ENCODE data around the gene TRIM50.
"Not testable (repeated sequence)": the region's sequence is repeated elsewhere in the genome, so short reads cannot be mapped to it uniquely, and the experiment has no call there.

Gene TRIM50

GRCh38 chr7:73364006-73364728 is 36.3 kb upstream of the TRIM50 start:
- Histone ChIP-seq H3K4me3 (no peak overlapping the region), H3K4me2 (0 out of 22 replicates have a peak overlapping the region, but pooled peaks of 1 of the 11 experiments have one; percentile 7), H3K9ac (peak overlapping the region in 1 of 11 experiments; percentile 29; a peak in 1 of 22 replicates), H3K9me3 (replicated peaks in 1 of 11) (peaks cover 0 to 6% (median 0%) of the 10 kb centered on the region in 11 experiments; a peak in 3 of 22 replicates), H4K20me1 (no peaks in the 10 kb centered on the region), H3K27me3 (no peaks in the 10 kb centered on the region; a peak in 1 of 22 replicates), H3K27ac (no peak overlapping the region), H3K4me1 (peaks cover 19 to 42% (median 28%) of the 10 kb centered on the region in 10 experiments), H3K36me3 (no peaks in the 10 kb centered on the region)
- TF ChIP-seq Cebpa-rat (IDR thresholded peaks at IDR 0.05) = no peak

DNA sequence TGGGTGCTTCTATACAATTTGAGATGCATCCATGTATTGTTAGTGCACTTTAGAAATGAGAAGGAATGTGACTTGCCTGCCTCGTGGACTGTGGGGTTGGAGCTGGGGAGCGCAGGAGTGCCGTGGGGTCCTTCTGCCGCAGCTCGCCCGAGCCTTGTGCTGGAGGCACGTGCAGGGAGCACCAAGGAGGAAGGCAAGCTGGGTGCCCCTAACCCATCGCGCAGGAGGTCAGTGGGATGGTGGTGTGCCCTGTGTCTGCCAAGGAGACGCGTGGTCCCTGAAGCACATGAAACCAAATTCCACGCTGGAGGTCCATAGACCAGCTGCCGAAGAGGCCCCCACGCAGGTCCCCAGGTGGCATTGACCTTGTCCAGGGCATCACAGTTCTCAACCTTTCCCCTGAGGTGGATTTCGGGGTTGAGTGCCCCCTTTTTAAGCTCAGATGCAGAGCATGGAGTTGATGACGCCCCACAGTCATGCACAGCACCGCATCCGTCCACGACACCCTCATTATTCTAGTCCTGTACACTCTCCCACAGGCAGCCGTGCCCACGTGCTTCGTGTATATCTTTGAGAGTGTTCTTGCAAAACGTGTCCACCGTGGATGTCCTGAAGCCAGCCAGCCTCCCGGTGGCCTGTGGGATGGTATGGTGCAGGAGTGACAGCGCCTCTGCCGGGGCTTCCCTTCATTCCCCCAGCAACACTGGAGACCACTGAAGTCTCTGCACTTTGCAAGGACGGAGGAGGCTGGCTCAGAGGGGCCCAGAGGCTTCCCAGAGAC is 35.5 kb upstream of the TRIM50 start:
- H3K4me3 ChIP-seq = no peak overlapping the region
- TF ChIP-seq Cebpa-rat (IDR thresholded peaks at IDR 0.05) = no peak
- peaks cover 0 to 6% (median 0%) of the 10 kb centered on the region in 11 experiments; a peak in 3 of 22 replicates for H3K9me3 ChIP-seq (replicated peaks in 1 of 11)
- H3K9ac ChIP-seq = no peak overlapping the region
- H3K27me3 ChIP-seq = no peaks in the 10 kb centered on the region; a peak in 1 of 22 replicates
- H3K4me1 ChIP-seq = peaks cover 24 to 39% (median 30%) of the 10 kb centered on the region in 10 experiments
- no peaks in the 10 kb centered on the region for H3K36me3 ChIP-seq
- H4K20me1 ChIP-seq = no peaks in the 10 kb centered on the region
- H3K27ac ChIP-seq = no peak overlapping the region
- H3K4me2 ChIP-seq = 0 out of 22 replicates have a peak overlapping the region, but pooled peaks of 1 of the 11 experiments have one; percentile 7

GRCh38 chr7:73360590-73360989 is 32.7 kb upstream of the TRIM50 start:
- not testable (repeated sequence) for H3K4me2 ChIP-seq; H3K4me3 ChIP-seq; H3K36me3 ChIP-seq; H4K20me1 ChIP-seq; H3K9me3 ChIP-seq (replicated peaks in 1 of 11); H3K9ac ChIP-seq; H3K27me3 ChIP-seq; H3K27ac ChIP-seq
- H3K4me1 ChIP-seq = peaks cover 8 to 23% (median 15%) of the 10 kb centered on the region in 10 experiments; a peak in 17 of 20 replicates

DNA sequence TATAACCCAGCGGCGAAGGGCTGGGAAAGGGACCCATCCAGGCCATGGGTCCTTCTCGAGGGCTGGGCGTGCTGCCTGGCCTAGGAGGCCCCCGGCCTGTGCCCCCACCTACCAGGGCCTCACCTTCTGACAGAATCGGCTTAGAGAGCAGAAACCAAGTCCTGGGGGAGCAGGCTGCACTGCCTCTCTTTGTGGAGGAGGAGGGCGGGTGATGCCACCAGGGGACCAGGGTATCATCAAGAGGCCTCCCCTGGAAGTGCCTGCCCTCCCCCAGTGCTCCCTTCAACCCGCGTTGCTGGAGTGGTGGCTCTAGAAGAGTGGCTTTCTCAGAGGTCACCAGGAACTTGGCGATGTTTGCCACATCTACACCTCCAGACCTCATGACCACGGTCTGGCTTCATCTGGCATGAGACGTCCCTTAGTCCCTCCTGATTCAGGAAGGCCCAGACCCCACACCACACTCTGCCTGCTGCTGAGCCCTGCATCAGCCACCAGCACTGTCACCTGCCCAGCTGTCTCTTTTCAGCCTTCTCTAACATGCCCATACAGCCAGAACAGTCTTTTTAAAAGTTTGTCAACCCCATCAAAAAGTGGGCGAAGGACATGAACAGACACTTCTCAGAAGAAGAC is 32.0 kb upstream of the TRIM50 start:
- H3K27ac ChIP-seq = no peak overlapping the region
- H3K4me3 ChIP-seq = no peak overlapping the region
- H3K4me1 ChIP-seq = peaks cover 8 to 23% (median 15%) of the 10 kb centered on the region in 10 experiments; a peak in 17 of 20 replicates
- no peaks in the 10 kb centered on the region for H3K27me3 ChIP-seq
- no peak for TF ChIP-seq Cebpa-rat (IDR thresholded peaks at IDR 0.05)
- H3K9me3 ChIP-seq (replicated peaks in 1 of 11) = peaks cover 0 to 6% (median 0%) of the 10 kb centered on the region in 11 experiments; a peak in 3 of 22 replicates
- no peaks in the 10 kb centered on the region for H4K20me1 ChIP-seq
- no peak overlapping the region for H3K4me2 ChIP-seq
- no peak overlapping the region for H3K9ac ChIP-seq
- H3K36me3 ChIP-seq = no peaks in the 10 kb centered on the region

GRCh38 chr7:73359306-73359705 is 31.4 kb upstream of the TRIM50 start:
- peaks cover 0 to 6% (median 0%) of the 10 kb centered on the region in 11 experiments; a peak in 3 of 22 replicates for H3K9me3 ChIP-seq (replicated peaks in 1 of 11)
- no peak overlapping the region for H3K4me2 ChIP-seq
- no peaks in the 10 kb centered on the region for H3K27me3 ChIP-seq
- H4K20me1 ChIP-seq = no peaks in the 10 kb centered on the region
- H3K4me3 ChIP-seq = no peak overlapping the region
- no peak overlapping the region for H3K27ac ChIP-seq
- no peak overlapping the region for H3K9ac ChIP-seq
- H3K36me3 ChIP-seq = no peaks in the 10 kb centered on the region
- TF ChIP-seq Cebpa-rat (IDR thresholded peaks at IDR 0.05) = no peak
- peaks cover 8 to 28% (median 15%) of the 10 kb centered on the region in 10 experiments; a peak in 17 of 20 replicates for H3K4me1 ChIP-seq

- Histone ChIP-seq H3K9me3 (replicated peaks in 1 of 11) (peaks cover 0 to 6% (median 0%) of the 10 kb centered on the region in 11 experiments; a peak in 4 of 22 replicates), H3K4me3 (0 out of 20 replicates have a peak overlapping the region, but pooled peaks of 2 of the 10 experiments have one; percentile 1 to 35), H3K4me2 (peak overlapping the region; percentile 41 to 73 (median 59); a peak in 21 of 22 replicates), H3K27ac (peak overlapping the region in 5 of 11 experiments; percentile 35 to 71 (median 56); a peak in 8 of 22 replicates), H3K4me1 (peaks cover 8 to 30% (median 12%) of the 10 kb centered on the region in 10 experiments; a peak in 16 of 20 replicates), H3K36me3 (no peaks in the 10 kb centered on the region), H3K27me3 (no peaks in the 10 kb centered on the region), H3K9ac (peak overlapping the region in 5 of 11 experiments; percentile 35 to 54 (median 49); a peak in 5 of 22 replicates), H4K20me1 (no peaks in the 10 kb centered on the region)
- TF ChIP-seq Cebpa-rat (IDR thresholded peaks at IDR 0.05) = no peak
These were observed 30.9 kb upstream of the TRIM50 start for GRCh38 chr7:73358590-73359275.

GRCh38 chr7:73356159-73356558 is 28.3 kb upstream of the TRIM50 start:
- TF ChIP-seq Cebpa-rat (IDR thresholded peaks at IDR 0.05) = no peak
- no peaks in the 10 kb centered on the region for H3K36me3 ChIP-seq
- no peak overlapping the region for H3K9ac ChIP-seq
- H3K9me3 ChIP-seq (replicated peaks in 1 of 11) = peaks cover 0 to 16% (median 11%) of the 10 kb centered on the region in 11 experiments; a peak in 14 of 22 replicates
- no peak overlapping the region for H3K4me2 ChIP-seq
- H3K4me3 ChIP-seq = no peak overlapping the region
- peaks cover 8 to 25% (median 12%) of the 10 kb centered on the region in 10 experiments; a peak in 16 of 20 replicates for H3K4me1 ChIP-seq
- no peaks in the 10 kb centered on the region for H3K27me3 ChIP-seq
- H4K20me1 ChIP-seq = no peaks in the 10 kb centered on the region
- no peak overlapping the region for H3K27ac ChIP-seq

GRCh38 chr7:73354821-73355220 is 26.9 kb upstream of the TRIM50 start:
- H3K27me3 ChIP-seq = no peaks in the 10 kb centered on the region
- no peak overlapping the region for H3K4me3 ChIP-seq
- no peak overlapping the region for H3K4me2 ChIP-seq
- H3K9ac ChIP-seq = no peak overlapping the region
- no peak overlapping the region for H3K27ac ChIP-seq
- H3K9me3 ChIP-seq (replicated peaks in 1 of 11) = peaks cover 0 to 16% (median 9%) of the 10 kb centered on the region in 11 experiments; a peak in 14 of 22 replicates
- H4K20me1 ChIP-seq = no peaks in the 10 kb centered on the region
- H3K4me1 ChIP-seq = peaks cover 16 to 25% (median 20%) of the 10 kb centered on the region in 10 experiments
- 0 out of 22 replicates have a peak, but pooled peaks of 1 of the 11 experiments have one; percentile 26 for TF ChIP-seq Cebpa-rat (IDR thresholded peaks at IDR 0.05)
- H3K36me3 ChIP-seq = no peaks in the 10 kb centered on the region

Measured in BLaER1 treated with 17β-estradiol and CSF1 and Interleukin-3, amounts not matched to agents 10 nM and 100 nM (cell line).